GDM1 (cell line): Measurements from ENCODE around the gene CAPN1.
"Not testable (repeated sequence)": the region's sequence is repeated elsewhere in the genome, so short reads cannot be mapped to it uniquely, and the experiment has no call there.

Experiments
- DNase-seq: peaks from one replicate; lab custom pipeline; 2025; lab: John Stamatoyannopoulos, UW

Gene CAPN1

GRCh38 chr11:65160643-65161042, 21.1 kb upstream of the CAPN1 start:
- DNase-seq = no peak

- DNase-seq = no peak
Measured at GRCh38 chr11:65163684-65164083, 18.0 kb upstream of the CAPN1 start.

GRCh38 chr11:65165410-65166317, 16.1 kb upstream of the CAPN1 start:
- DNase-seq = no peak

- no peak for DNase-seq
Measured at GRCh38 chr11:65166893-65167292, 14.8 kb upstream of the CAPN1 start.

- no peak for DNase-seq
Measured at GRCh38 chr11:65167656-65168055, 14.1 kb upstream of the CAPN1 start.

GRCh38 chr11:65169164-65169641, 12.5 kb upstream of the CAPN1 start:
- DNase-seq = peak; percentile 60

GRCh38 chr11:65170058-65170534, 11.6 kb upstream of the CAPN1 start, which contains the start of gene SPDYC:
Gene SPDYC (plus strand): TSS chr11:65170233. CDS start chr11:65171358, 1,125 bp downstream.
- no peak for DNase-seq

- DNase-seq = no peak
Measured at GRCh38 chr11:65172600-65172999, 9.1 kb upstream of the CAPN1 start.

- not testable (repeated sequence) for DNase-seq
Measured at GRCh38 chr11:65174571-65175010, 7.1 kb upstream of the CAPN1 start.

GRCh38 chr11:65180877-65181568, 705 bp upstream of the CAPN1 start:
- peak; percentile 38 for DNase-seq

- DNase-seq = no peak
Measured at GRCh38 chr11:65182258-65183170, 786 bp downstream of the CAPN1 start.

GRCh38 chr11:65183201-65183891, 1.6 kb downstream of the CAPN1 start:
- no peak for DNase-seq

GRCh38 chr11:65184146-65184545, 2.4 kb downstream of the CAPN1 start:
- no peak for DNase-seq

- DNase-seq = no peak
Measured at GRCh38 chr11:65185171-65185570, 3.4 kb downstream of the CAPN1 start.

- no peak for DNase-seq
Measured at GRCh38 chr11:65185869-65186341, 4.2 kb downstream of the CAPN1 start.

GRCh38 chr11:65186701-65187100, 5.0 kb downstream of the CAPN1 start:
- DNase-seq = no peak

GRCh38 chr11:65187146-65187675, 5.5 kb downstream of the CAPN1 start:
- no peak for DNase-seq

GRCh38 chr11:65187971-65188461, 6.3 kb downstream of the CAPN1 start:
- DNase-seq = no peak

- no peak for DNase-seq
Measured at GRCh38 chr11:65188486-65188885, 6.8 kb downstream of the CAPN1 start.

GRCh38 chr11:65189191-65189590, 7.5 kb downstream of the CAPN1 start:
- DNase-seq = no peak
